AG04449 (cell line): ENCODE data around the gene ARRDC5.
"Not testable (repeated sequence)": the region's sequence is repeated elsewhere in the genome, so short reads cannot be mapped to it uniquely, and the experiment has no call there.

Experiments used
- CTCF ChIA-PET: fragments of 350-600 bp; formaldehyde crosslinking; extraction: SDS; loops from one replicate; lab custom pipeline; 2021; ENCODE audit warnings: antibody characterized with exemption; lab: Yijun Ruan, JAX
- POLR2A ChIA-PET: fragments of 400-600, 350-600 bp; formaldehyde crosslinking; extraction: SDS; loops from one replicate; lab custom pipeline; 2020; ENCODE audit warnings: antibody characterized with exemption, inconsistent platforms; lab: Yijun Ruan, JAX
- DNase-seq: peaks from one replicate; pipeline ENCODE4 v3.0.0-alpha.2; 2010; ENCODE audit warnings: low read depth, low spot score
- H3K4me3 ChIP-seq: 2 replicates; pipeline ENCODE4 v1.5.1; 2011; ENCODE audit warnings: low read depth, mild to moderate bottlenecking, control low read depth, low read length
- CTCF ChIP-seq: IDR thresholded peaks from one replicate; pipeline ENCODE4 v1.5.1; 2011; ENCODE audit warnings: mild to moderate bottlenecking, moderate library complexity, low read length, control low read depth, inconsistent platforms; ENCODE audit not compliant: insufficient read depth; ENCODE audit errors: missing control alignments

Gene ARRDC5

DNA sequence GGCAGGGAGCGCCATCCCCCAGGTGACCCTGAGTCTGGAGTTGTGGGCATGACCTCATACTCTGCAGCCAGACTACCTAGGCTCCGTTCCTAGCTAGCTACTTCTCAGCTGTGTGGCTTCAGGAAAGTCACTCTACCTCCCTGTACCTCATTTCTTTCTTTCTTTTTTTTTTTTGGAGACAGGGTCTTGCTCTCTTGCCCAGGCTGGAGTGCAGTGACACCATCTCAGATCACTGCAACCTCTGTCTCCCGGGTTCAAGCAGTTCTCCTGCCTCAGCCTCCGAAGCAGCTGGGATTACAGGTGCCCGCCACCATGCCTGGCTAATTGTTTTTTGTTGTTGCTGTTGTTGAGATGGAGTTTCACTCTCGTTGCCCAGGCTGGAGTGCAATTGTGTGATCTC, 50.2 kb downstream of the ARRDC5 start:
- no peak overlapping the region for H3K4me3 ChIP-seq
- CTCF ChIA-PET, result interaction anchor here (1.0 to 18.9 kb wide), 7 partner anchors 9 to 173 kb away, joined by 4 to 336 read pairs (median 16); partner anchors contain the start of genes PLIN3 and TICAM1
- no peak for DNase-seq
- TF ChIP-seq CTCF, result no peak
- POLR2A ChIA-PET, result interaction anchor here (1.0 to 1.9 kb wide), 2 partner anchors 15 to 44 kb away, joined by 3 to 6 read pairs; partner anchors contain the start of gene PLIN3

DNA sequence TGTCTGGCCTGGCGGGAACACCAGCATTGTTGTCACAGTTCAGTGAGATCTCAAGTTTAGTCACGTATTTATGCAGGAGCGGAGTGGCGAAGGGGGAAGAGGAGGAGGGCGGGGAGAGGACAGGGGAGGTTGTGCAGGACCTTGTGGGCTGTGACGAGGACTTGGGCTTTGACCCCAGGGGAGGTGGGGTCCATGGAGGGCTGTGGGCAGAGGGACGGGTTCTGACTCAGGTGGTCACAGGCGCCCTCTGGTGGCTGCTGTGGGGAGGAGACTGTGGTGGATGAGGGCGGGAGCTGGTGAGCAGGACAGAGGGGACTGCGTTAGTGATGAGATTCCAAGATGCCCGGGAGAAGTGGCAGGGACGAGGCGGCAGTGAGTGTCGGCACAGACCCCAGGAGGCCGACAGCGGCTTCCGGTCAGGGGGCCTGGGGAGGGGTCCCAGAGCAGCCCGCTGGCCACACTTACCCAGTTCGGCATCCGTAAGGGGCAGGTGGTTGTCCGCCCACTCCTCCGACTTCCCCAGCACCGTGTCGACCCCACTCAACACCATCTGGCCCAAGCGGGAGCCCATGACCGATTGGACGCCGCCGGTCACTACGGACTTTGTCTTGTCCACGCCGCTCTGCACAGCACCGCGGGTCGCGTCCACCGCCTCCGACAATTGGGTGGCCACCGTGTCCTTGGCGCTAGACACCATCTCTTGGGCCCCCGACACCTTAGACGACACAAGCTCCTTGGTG, 51.0 kb downstream of the ARRDC5 start:
- ChIA-PET POLR2A (interaction anchor here (0.6 to 1.9 kb wide), 3 partner anchors 16 to 43 kb away, joined by 3 to 6 read pairs (median 3); partner anchors contain the start of gene PLIN3), CTCF (interaction anchor here (0.6 to 18.9 kb wide), 15 partner anchors 9 to 185 kb away, joined by 3 to 336 read pairs (median 9); partner anchors contain the start of genes PLIN3 and TICAM1)
- no peak for DNase-seq
- peak; percentile 89 for TF ChIP-seq CTCF
- no peak overlapping the region for H3K4me3 ChIP-seq

DNA sequence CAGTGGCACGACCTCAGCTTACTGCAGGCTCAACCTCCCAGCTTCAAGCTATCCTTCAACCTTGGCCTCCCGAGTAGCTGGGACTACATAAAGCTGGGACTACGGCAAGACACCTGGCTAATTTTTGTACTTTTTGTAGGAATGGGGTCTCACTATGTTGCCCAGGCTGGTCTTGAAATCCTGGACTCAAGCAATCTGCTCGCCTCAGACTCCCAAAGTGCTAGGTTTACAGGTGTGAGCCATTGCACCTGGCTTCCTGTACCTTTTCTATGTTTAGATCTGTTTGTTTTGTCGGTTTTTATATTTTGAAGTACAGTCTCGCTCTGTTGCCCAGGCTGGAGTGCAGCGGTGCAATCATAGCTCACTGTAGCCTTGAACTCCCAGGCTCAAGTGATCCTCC, 53.7 kb downstream of the ARRDC5 start:
- no peak for TF ChIP-seq CTCF
- no peak for DNase-seq
- no peak overlapping the region for H3K4me3 ChIP-seq
- ChIA-PET POLR2A (interaction anchor here (1.1 kb wide), 1 partner anchor 15 kb away, joined by 4 read pairs; no protein-coding TSS in a partner anchor), CTCF (interaction anchor here (1.6 to 18.9 kb wide), 5 partner anchors 12 to 181 kb away, joined by 5 to 336 read pairs (median 48); partner anchors contain the start of gene PLIN3)

- no peak overlapping the region for H3K4me3 ChIP-seq
- ChIA-PET POLR2A (interaction anchor here (0.7 to 2.8 kb wide), 2 partner anchors 20 to 485 kb away, joined by 3 to 18 read pairs; partner anchors contain the start of gene PLIN3), CTCF (interaction anchor here (13.2 to 18.9 kb wide), 2 partner anchors 22 to 39 kb away, joined by 122 to 336 read pairs; partner anchors contain the start of gene PLIN3)
- TF ChIP-seq CTCF, result no peak
- no peak for DNase-seq
These were observed 55.3 kb downstream of the ARRDC5 start for GRCh38 chr19:4847190-4847973.

DNA sequence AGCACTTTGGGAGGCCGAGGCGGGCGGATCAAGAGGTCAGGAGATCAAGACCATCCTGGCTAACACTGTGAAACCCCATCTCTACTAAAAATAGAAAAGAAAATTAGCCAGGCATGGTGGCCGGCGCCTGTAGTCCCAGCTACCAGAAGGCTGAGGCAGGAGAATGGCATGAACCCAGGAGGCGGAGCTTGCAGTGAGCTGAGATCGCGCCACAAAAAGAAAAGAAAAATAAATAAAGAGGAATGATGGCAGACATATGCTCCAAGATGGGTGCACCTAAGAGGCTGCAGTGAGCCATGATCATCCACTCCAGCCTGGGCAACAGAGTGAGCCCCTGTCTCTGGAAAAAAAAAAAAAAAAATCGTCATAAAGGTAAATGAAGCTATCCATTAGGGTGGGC, 56.7 kb downstream of the ARRDC5 start:
- ChIA-PET CTCF (interaction anchor here (1.2 to 18.9 kb wide), 5 partner anchors 14 to 185 kb away, joined by 3 to 336 read pairs (median 6); partner anchors contain the start of genes PLIN3 and TICAM1), POLR2A (interaction anchor here (0.8 to 2.8 kb wide), 2 partner anchors 21 to 66 kb away, joined by 4 to 18 read pairs; partner anchors contain the start of gene PLIN3)
- H3K4me3 ChIP-seq, DNase-seq: not testable (repeated sequence)
